GM12801 (cell line): Measurements from ENCODE around the gene FLT1.

Source experiments
- CTCF ChIP-seq: IDR thresholded peaks from one replicate; pipeline ENCODE4 v1.5.1; 2011; ENCODE audit warnings: control low read depth; ENCODE audit not compliant: insufficient read length; ENCODE audit errors: extremely low read depth

The FLT1 gene

GRCh38 chr13:28338742-28339141 is 156.2 kb downstream of the FLT1 start:
- TF ChIP-seq CTCF: no peak

- TF ChIP-seq CTCF: no peak
Observed at GRCh38 chr13:28338006-28338574, 156.8 kb downstream of the FLT1 start.

- no peak for TF ChIP-seq CTCF
Observed at GRCh38 chr13:28337166-28338005, 157.5 kb downstream of the FLT1 start.

- no peak for TF ChIP-seq CTCF
Observed at GRCh38 chr13:28336193-28336657, 158.7 kb downstream of the FLT1 start.

GRCh38 chr13:28333204-28333881 is 161.6 kb downstream of the FLT1 start:
- TF ChIP-seq CTCF: no peak

GRCh38 chr13:28329395-28330158 is 165.4 kb downstream of the FLT1 start:
- no peak for TF ChIP-seq CTCF

GRCh38 chr13:28328271-28328607 is 166.7 kb downstream of the FLT1 start:
- no peak for TF ChIP-seq CTCF
